HEK293T (cell line): ENCODE results near the gene DSCAM.

Experiments used
- CTBP1 ChIP-seq: fragments of 450-650 bp; IDR thresholded peaks from 2 replicates; pipeline ENCODE4 v1.6.1; 2016; ENCODE audit warnings: borderline replicate concordance
- NFRKB ChIP-seq: fragments of 450-650 bp; IDR thresholded peaks from 2 replicates; pipeline ENCODE4 v1.6.1; 2016; ENCODE audit warnings: mild to moderate bottlenecking, moderate library complexity

GRCh38 chr21:40881767-40882166, 34.8 kb upstream of the DSCAM start:
- TF ChIP-seq CTBP1 (no peak), NFRKB (no peak)
